ENCODE data around the gene BMP10. TPM values are rescaled to one million over a fixed set of nuclear protein-coding genes. Genes with fewer than 3 reads are reported as not detected.

The BMP10 gene
- total and polyA plus RNA-seq, 2 of the 8 experiments (the other 6 are each of a cell fraction or from before 2014, with no cell fraction given) = not detected

GRCh38 chr2:68915393-68915792, 44.2 kb upstream of the BMP10 start:
- DNase-seq (ENCODE audit: low read depth in 1 of 2, low spot score in 2 of 2) (no peak), FAIRE-seq (no peak)
- H3K27ac ChIP-seq (ENCODE audit: low read depth, low read length) = no peak overlapping the region
- H3K9ac ChIP-seq (replicated peaks in 1 of 4; ENCODE audit: extremely low read depth in 1 of 4, low read depth in 3 of 4, low read length in 3 of 4) = no peak overlapping the region
- no peak overlapping the region for H3K18ac ChIP-seq (ENCODE audit: extremely low read depth, low read length)
- H3K56ac ChIP-seq (replicated peaks; ENCODE audit: insufficient read length, low read depth, low read length) = no peak overlapping the region
- no peaks in the 10 kb centered on the region for H3K23me2 ChIP-seq (ENCODE audit: low read depth, low read length)
- peaks cover 0 to 4% (median 2%) of the 10 kb centered on the region in 4 experiments; a peak in 3 of 7 replicates for H3K4me1 ChIP-seq (replicated peaks in 1 of 4; ENCODE audit: control insufficient read depth in 3 of 4, insufficient read depth in 4 of 4, low read length in 3 of 4)
- no peak overlapping the region for H2BK120ac ChIP-seq (replicated peaks; ENCODE audit: low read depth, low read length)
- H2AK5ac ChIP-seq (ENCODE audit: low read depth, low read length) = no peak overlapping the region
- no peaks in the 10 kb centered on the region for H3K79me2 ChIP-seq (ENCODE audit: control insufficient read depth in 1 of 2, insufficient read depth in 2 of 2, low read length in 2 of 2)
- H3K79me1 ChIP-seq (ENCODE audit: low read depth, low read length) = no peaks in the 10 kb centered on the region
- H3K4me2 ChIP-seq (ENCODE audit: insufficient read depth in 1 of 2, low read depth in 2 of 2, low read length in 2 of 2) = no peak overlapping the region
- ChIA-PET CTCF (ENCODE audit: partially characterized antibody) (interaction anchor here (1.0 to 5.0 kb wide), 3 partner anchors 10 to 78 kb away, joined by 3 to 54 read pairs (median 7); no protein-coding TSS in a partner anchor), POLR2A (ENCODE audit: partially characterized antibody) (no interaction called here)
- no peak overlapping the region for H2BK15ac ChIP-seq (ENCODE audit: low read length)
- no peaks in the 10 kb centered on the region for H3K27me3 ChIP-seq (replicated peaks in 1 of 4; ENCODE audit: control insufficient read depth in 3 of 4, extremely low read depth in 1 of 4, insufficient read depth in 3 of 4, low read length in 3 of 4)
- no peak overlapping the region for H4K91ac ChIP-seq (replicated peaks; ENCODE audit: insufficient read length, low read length)
- no peak overlapping the region for H3K23ac ChIP-seq (ENCODE audit: insufficient read length)
- H3K4ac ChIP-seq (replicated peaks; ENCODE audit: insufficient read length, low read depth, low read length) = no peak overlapping the region
- WGBS, 2 experiments (ENCODE audit: extremely low coverage in 1 of 2, insufficient coverage in 1 of 2, insufficient read length in 1 of 2, insufficient replicate concordance in 2 of 2, low coverage in 1 of 2, low lambda C conversion rate in 2 of 2, missing lambda C conversion rate in 1 of 2) = no CpG with 5 or more reads among the region's 4 CpGs
- H4K8ac ChIP-seq (ENCODE audit: extremely low read depth, insufficient read depth, low read length) = no peak overlapping the region
- no peak overlapping the region for H4K5ac ChIP-seq (ENCODE audit: insufficient read length, low read depth, low read length)
- no peak for TF ChIP-seq SUZ12 (IDR thresholded peaks at IDR 0.05; ENCODE audit: low read length)
- TF ChIP-seq RXRA (IDR thresholded peaks at IDR 0.05; ENCODE audit: insufficient read depth, low read depth, low read length) = no peak
- H3K14ac ChIP-seq (ENCODE audit: insufficient read length) = no peak overlapping the region
- H2BK12ac ChIP-seq (ENCODE audit: low read depth, low read length) = no peak overlapping the region
- H2AFZ ChIP-seq (ENCODE audit: low read length) = no peak overlapping the region
- no peak overlapping the region for H2BK5ac ChIP-seq (ENCODE audit: low read depth, low read length)
- no peak overlapping the region for H3K4me3 ChIP-seq (ENCODE audit: extremely low read depth in 1 of 4, insufficient read depth in 2 of 4, low read depth in 3 of 4, low read length in 4 of 4)
- H4K20me1 ChIP-seq (replicated peaks in 1 of 2; ENCODE audit: control insufficient read depth in 1 of 2, insufficient read depth in 2 of 2, low read length in 2 of 2) = no peaks in the 10 kb centered on the region
- H2BK20ac ChIP-seq (ENCODE audit: low read length) = no peak overlapping the region
- H3K9me3 ChIP-seq (ENCODE audit: insufficient read depth in 2 of 2, low read depth in 1 of 2, low read length in 1 of 2) = no peaks in the 10 kb centered on the region
- no peaks in the 10 kb centered on the region for H3K36me3 ChIP-seq (ENCODE audit: control insufficient read depth in 2 of 4, insufficient read depth in 4 of 4, low read length in 3 of 4)
